GM23248 (cell line): Measurements from ENCODE around the gene CRYAA. TPM values are rescaled to one million over a fixed set of nuclear protein-coding genes. Genes with fewer than 3 reads are reported as not detected.
"Not testable (repeated sequence)": the region's sequence is repeated elsewhere in the genome, so short reads cannot be mapped to it uniquely, and the experiment has no call there.

Experiments used
- DNase-seq: peaks from one replicate; pipeline ENCODE4 v3.0.0-alpha.2; 2015
- H2AFZ ChIP-seq: fragments of 200-600 bp; sonication (generic); 2 replicates; pipeline ENCODE4 v1.6.1; 2016; ENCODE audit warnings: antibody characterized with exemption
- H3F3A ChIP-seq: fragments of 200-600 bp; sonication (generic); 2 replicates; pipeline ENCODE4 v1.6.1; 2016; ENCODE audit warnings: mild to moderate bottlenecking, antibody characterized with exemption, mixed run types; ENCODE audit not compliant: insufficient read depth
- H3K27ac ChIP-seq: fragments of 200-600 bp; sonication (generic); 2 replicates; pipeline ENCODE4 v1.5.1; 2016; ENCODE audit warnings: mild to moderate bottlenecking
- H3K27me3 ChIP-seq: fragments of 200-600 bp; sonication (generic); replicated peaks from 2 replicates; pipeline ENCODE4 v1.6.1; 2016; ENCODE audit warnings: mild to moderate bottlenecking; ENCODE audit not compliant: insufficient read depth
- H3K36me3 ChIP-seq: fragments of 200-600 bp; sonication (generic); 2 replicates; pipeline ENCODE4 v1.6.1; 2016; ENCODE audit warnings: low read depth, mild to moderate bottlenecking
- H3K4me1 ChIP-seq: fragments of 200-600 bp; sonication (generic); 2 replicates; pipeline ENCODE4 v1.6.1; 2016; ENCODE audit warnings: mild to moderate bottlenecking; ENCODE audit not compliant: insufficient read depth
- H3K4me2 ChIP-seq: fragments of 200-600 bp; sonication (generic); one replicate; pipeline ENCODE4 v1.6.1; 2016; ENCODE audit warnings: mild to moderate bottlenecking; ENCODE audit not compliant: unreplicated experiment
- H3K4me3 ChIP-seq: fragments of 200-600 bp; sonication (generic); 2 replicates; pipeline ENCODE4 v1.5.1; 2016; ENCODE audit warnings: mild to moderate bottlenecking
- H3K79me2 ChIP-seq: fragments of 200-600 bp; sonication (generic); 2 replicates; pipeline ENCODE4 v1.6.1; 2016; ENCODE audit warnings: mild to moderate bottlenecking; ENCODE audit not compliant: insufficient read depth
- H3K9ac ChIP-seq: fragments of 200-600 bp; sonication (generic); 2 replicates; pipeline ENCODE4 v1.6.1; 2016; ENCODE audit warnings: mild to moderate bottlenecking
- H3K9me2 ChIP-seq: fragments of 200-600 bp; sonication (generic); 2 replicates; pipeline ENCODE4 v1.6.1; 2016; ENCODE audit warnings: mixed run types, mild to moderate bottlenecking, moderate library complexity; ENCODE audit not compliant: insufficient read depth
- H3K9me3 ChIP-seq: fragments of 200-600 bp; sonication (generic); one replicate; pipeline ENCODE4 v1.6.1; 2017; ENCODE audit warnings: low read depth
- H4K20me1 ChIP-seq: fragments of 200-600 bp; sonication (generic); 2 replicates; pipeline ENCODE4 v1.6.0; 2016; ENCODE audit not compliant: insufficient read depth
- WGBS, 2 experiments: methylation state at CpG; one replicate each; pipeline ENCODE4 v1.1.6; 2015 to 2017; ENCODE audit warnings: low lambda C conversion rate in 2 of 2, low coverage in 1 of 2; ENCODE audit errors: missing lambda C conversion rate in 2 of 2; 5-methylcytosine and 5-hydroxymethylcytosine counted together
- in situ Hi-C: fragments of 300-500 bp; cut with MboI; formaldehyde crosslinking; loops from 2 replicates; pipeline ENCODE4 v1.15.0; 2020
- polyA plus RNA-seq: library from polyadenylated mRNA; unstranded; fragments of >200 nt; fragmentation: Nextera tagmentation; extraction: Ambion mirVana; gene quantifications from 2 replicates; pipeline ENCODE4 v1.2.1, GENCODE V29; 2016
- total RNA-seq: library from RNA; depleted of rRNA; stranded (reverse); fragments of >200 nt; shearing (Covaris generic); gene quantifications from 2 replicates; pipeline ENCODE4 v1.2.3, GENCODE V29; 2014

Gene CRYAA
- total and polyA plus RNA-seq, 2 experiments from 2014 or later = not detected

- H3K36me3 ChIP-seq, H2AFZ ChIP-seq, H3K27me3 ChIP-seq, H3F3A ChIP-seq, H3K79me2 ChIP-seq, H3K4me2 ChIP-seq, in situ Hi-C loops, H3K4me3 ChIP-seq, DNase-seq, H3K9me2 ChIP-seq, H3K9me3 ChIP-seq, H3K4me1 ChIP-seq, H3K9ac ChIP-seq, H3K27ac ChIP-seq, H4K20me1 ChIP-seq: not testable (repeated sequence)
- WGBS, 2 experiments = no CpG with 5 or more reads among the region's 33 CpGs
These were observed 15.2 kb upstream of the CRYAA start for GRCh38 chr21:43153601-43154000.

DNA sequence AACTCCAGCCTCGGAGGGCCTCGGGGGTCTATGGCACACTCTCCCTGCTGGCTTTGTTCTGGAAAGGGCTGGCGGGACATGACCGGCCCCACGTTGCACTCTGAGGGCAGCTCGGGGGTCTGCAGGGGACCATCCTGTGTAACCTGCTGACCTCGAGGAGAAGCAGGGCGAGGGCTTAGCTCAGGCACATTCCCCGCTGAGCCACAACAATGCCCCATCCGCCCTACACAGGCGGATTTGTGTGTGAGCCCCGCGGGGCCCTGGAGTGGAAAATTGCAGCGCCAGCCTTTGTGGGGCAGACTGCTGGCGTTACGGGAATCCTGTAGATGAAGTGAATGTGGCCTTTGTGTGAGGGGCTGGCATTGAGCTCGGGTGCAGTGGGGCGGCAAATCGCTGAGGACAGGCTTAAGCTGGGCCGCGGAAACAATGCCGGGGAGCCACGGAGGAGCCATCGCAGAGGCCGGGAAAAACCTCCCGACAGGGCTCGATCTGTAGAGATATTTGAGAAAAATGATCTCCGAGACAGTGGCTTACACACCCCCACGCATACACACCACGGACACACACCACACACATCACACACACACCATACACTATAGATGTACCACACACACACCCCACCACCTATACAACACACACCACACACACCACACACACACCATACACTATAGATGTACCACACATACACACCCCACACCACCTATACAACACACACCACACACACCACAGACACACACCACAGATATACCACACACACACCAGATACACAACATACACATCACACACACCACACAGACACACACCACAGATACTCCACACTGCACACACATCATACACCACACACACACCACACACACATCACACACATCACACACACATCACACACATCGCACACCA lies 9.3 kb upstream of the CRYAA start:
- DNase-seq, H3K9me3 ChIP-seq, H3K27me3 ChIP-seq, H3K4me2 ChIP-seq, H3K79me2 ChIP-seq, H3K9ac ChIP-seq, H3F3A ChIP-seq, H3K4me3 ChIP-seq, H2AFZ ChIP-seq, in situ Hi-C loops, H3K36me3 ChIP-seq, H3K4me1 ChIP-seq, H3K9me2 ChIP-seq, H4K20me1 ChIP-seq, H3K27ac ChIP-seq: not testable (repeated sequence)
- WGBS, 2 experiments = 50% methylated on average over 2 of the region's 31 CpGs; no CpG with 5 or more reads in 1 of the 2 experiments

- H3K27ac ChIP-seq, in situ Hi-C loops, DNase-seq, H3K79me2 ChIP-seq, H3K4me1 ChIP-seq, H3K9me2 ChIP-seq, H3F3A ChIP-seq, H3K9ac ChIP-seq, H3K27me3 ChIP-seq, H3K4me3 ChIP-seq, H2AFZ ChIP-seq, H4K20me1 ChIP-seq, H3K4me2 ChIP-seq, H3K9me3 ChIP-seq, H3K36me3 ChIP-seq: not testable (repeated sequence)
- no CpG with 5 or more reads among the region's 24 CpGs for WGBS, 2 experiments
These were observed 6.7 kb upstream of the CRYAA start for GRCh38 chr21:43161826-43162707.

DNA sequence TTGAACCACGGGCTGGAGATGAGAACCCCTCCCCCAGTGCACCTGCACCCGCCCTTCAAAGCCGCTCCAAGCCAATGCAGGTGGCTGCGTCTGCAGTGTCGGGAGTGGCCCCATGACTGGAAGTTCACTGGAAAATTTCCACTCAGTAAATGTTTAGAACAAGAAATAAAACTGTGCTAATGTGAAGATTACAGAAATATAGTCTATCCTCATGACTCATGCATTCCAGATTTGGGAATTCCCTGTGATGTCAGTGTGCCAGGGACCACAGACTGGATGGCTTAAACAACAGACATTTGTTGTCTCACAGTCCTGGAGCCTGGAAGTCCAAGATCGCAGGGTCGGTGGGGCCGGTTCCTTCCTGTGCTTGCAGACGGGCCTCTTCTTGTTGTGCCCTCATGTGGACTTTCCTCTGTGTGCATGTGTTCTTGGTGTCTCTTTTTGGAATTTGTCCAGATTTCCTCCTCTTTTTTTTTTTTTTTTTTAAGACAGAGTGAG lies 6.1 kb upstream of the CRYAA start:
- H3F3A ChIP-seq, H3K9me3 ChIP-seq, H3K36me3 ChIP-seq, H3K27me3 ChIP-seq, H3K4me1 ChIP-seq, H2AFZ ChIP-seq, H3K9ac ChIP-seq, H3K9me2 ChIP-seq, H3K4me2 ChIP-seq, in situ Hi-C loops, DNase-seq, H3K79me2 ChIP-seq, H3K4me3 ChIP-seq, H3K27ac ChIP-seq, H4K20me1 ChIP-seq: not testable (repeated sequence)
- WGBS, 2 experiments = no CpG with 5 or more reads among the region's 9 CpGs

DNA sequence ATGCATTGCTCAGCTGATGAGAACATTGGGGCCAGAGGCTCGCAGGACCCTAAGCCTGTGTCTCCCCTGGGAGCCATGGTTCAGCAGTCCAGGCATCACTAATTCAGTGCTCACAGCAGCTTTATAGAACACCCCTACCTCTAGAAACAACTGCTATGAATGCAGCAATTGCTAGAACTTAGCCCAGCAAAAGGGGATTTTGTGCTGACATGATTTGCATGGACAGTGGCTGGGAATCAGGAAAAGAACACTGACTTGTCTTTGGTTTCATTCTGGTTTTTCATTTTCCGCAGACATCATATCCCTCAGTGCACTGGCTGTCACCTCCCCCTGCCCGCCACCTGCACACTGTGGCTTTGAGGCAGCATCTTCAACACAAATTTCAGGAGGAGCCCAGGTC lies 4.0 kb upstream of the CRYAA start:
- H3K4me3 ChIP-seq, H4K20me1 ChIP-seq, H3K9ac ChIP-seq, H3K36me3 ChIP-seq, DNase-seq, H3K9me2 ChIP-seq, in situ Hi-C loops, H3K27ac ChIP-seq, H3K79me2 ChIP-seq, H3K27me3 ChIP-seq, H2AFZ ChIP-seq, H3K9me3 ChIP-seq, H3K4me1 ChIP-seq, H3F3A ChIP-seq, H3K4me2 ChIP-seq: not testable (repeated sequence)
- no CpG with 5 or more reads among the region's 3 CpGs for WGBS, 2 experiments

- H3K9me3 ChIP-seq, H3K27me3 ChIP-seq, H3K27ac ChIP-seq, H2AFZ ChIP-seq, DNase-seq, H3K9me2 ChIP-seq, H3K4me2 ChIP-seq, H3K79me2 ChIP-seq, H3K36me3 ChIP-seq, H3K4me3 ChIP-seq, H4K20me1 ChIP-seq, H3F3A ChIP-seq, in situ Hi-C loops, H3K4me1 ChIP-seq, H3K9ac ChIP-seq: not testable (repeated sequence)
- no CpG with 5 or more reads among the region's 15 CpGs for WGBS, 2 experiments
These were observed 3.1 kb upstream of the CRYAA start for GRCh38 chr21:43165734-43166133.

DNA sequence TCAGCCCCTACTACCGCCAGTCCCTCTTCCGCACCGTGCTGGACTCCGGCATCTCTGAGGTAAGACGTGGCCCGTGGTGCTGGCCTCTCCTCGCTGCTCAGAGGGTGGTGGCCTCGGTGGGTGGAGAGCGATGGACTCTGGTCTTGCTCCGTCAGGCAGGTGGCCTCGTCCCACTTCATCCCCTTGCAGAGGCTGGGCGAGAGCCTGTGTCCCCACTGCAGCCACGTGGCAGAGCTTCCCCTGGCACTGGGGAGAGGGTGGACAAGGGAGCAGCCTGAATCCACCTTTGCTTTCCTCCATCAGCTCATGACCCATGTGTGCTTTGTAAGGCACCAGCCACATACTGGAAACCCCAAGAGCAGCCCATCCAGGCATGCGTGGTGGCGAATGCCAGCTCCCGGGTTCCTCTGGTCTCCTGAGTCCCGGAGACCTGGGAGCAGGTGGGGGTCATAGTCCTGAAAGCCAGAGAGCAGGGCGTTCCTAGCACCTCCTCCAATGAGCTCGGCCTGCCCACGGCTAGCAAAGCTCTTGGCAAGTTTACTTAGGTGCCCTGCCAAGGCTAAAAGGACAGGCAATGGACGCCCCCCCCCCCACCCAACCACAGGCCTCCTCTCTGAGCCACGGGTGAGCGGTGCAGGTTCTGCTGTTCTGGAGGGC lies 550 bp downstream of the CRYAA start:
- H3K27ac ChIP-seq, H2AFZ ChIP-seq, H3K9me2 ChIP-seq, H3K27me3 ChIP-seq, DNase-seq, H3K4me2 ChIP-seq, H3K9ac ChIP-seq, in situ Hi-C loops, H3K79me2 ChIP-seq, H3F3A ChIP-seq, H4K20me1 ChIP-seq, H3K36me3 ChIP-seq, H3K9me3 ChIP-seq, H3K4me1 ChIP-seq, H3K4me3 ChIP-seq: not testable (repeated sequence)
- WGBS, 2 experiments = 55% methylated on average over 4 of the region's 23 CpGs; no CpG with 5 or more reads in 1 of the 2 experiments
